Measurements from ENCODE around the gene GOLIM4. TPM values are rescaled to one million over a fixed set of nuclear protein-coding genes. Genes with fewer than 3 reads are reported as not detected.

Gene GOLIM4
- total and polyA plus RNA-seq, 2 experiments from 2014 or later, result 34.4 to 50.5 TPM

DNA sequence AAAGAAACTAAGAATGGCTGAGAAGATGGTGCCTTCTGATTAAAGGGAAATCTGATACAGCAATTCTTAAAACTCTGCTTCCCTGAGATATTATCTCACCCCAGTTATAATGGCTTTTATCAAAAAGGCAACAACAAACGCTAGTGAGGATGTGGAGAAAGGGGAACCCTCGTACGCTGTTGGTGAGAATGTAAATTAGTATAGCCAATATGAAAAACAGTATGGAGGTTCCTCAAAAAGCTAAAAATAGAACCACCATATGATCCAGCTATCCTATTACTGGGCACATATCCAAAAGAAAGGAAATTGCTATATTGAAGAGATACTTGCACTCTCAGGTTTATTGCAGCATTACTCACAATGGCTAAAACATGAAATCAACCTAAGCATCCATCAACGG lies 65.1 kb downstream of the GOLIM4 start:
- ATAC-seq, result no peak
- Histone ChIP-seq H4K20me1 (replicated peaks; ENCODE audit: insufficient read depth) (no peaks in the 10 kb centered on the region; the same call in none of the 2 replicates), H3K27ac (ENCODE audit: low read depth) (no peak overlapping the region), H3K4me3 (no peak overlapping the region), H3F3A (replicated peaks; ENCODE audit: low read depth) (no peaks in the 10 kb centered on the region), H3K4me1 (ENCODE audit: insufficient read depth) (peaks cover 14% of the 10 kb centered on the region), H3K9me2 (ENCODE audit: insufficient read depth) (no peaks in the 10 kb centered on the region), H2AFZ (no peak overlapping the region), H3K27me3 (ENCODE audit: insufficient read depth) (no peaks in the 10 kb centered on the region), H3K36me3 (ENCODE audit: insufficient read depth) (peaks cover 12% of the 10 kb centered on the region; the same call in 1 of the 2 replicates), H3K4me2 (no peak overlapping the region), H3K79me2 (replicated peaks; ENCODE audit: insufficient read depth) (no peaks in the 10 kb centered on the region)
- peaks cover 42% of the 10 kb centered on the region for H3K36me3 Mint-ChIP-seq (ENCODE audit: low read depth)
- H3K27ac Mint-ChIP-seq, result no peak overlapping the region
- peaks cover 7% of the 10 kb centered on the region; the same call in 2 of the 3 replicates for H3K4me1 Mint-ChIP-seq
- H3K27me3 Mint-ChIP-seq (ENCODE audit: insufficient read depth, low read depth, poor library complexity), result no peaks in the 10 kb centered on the region
- H3K9me3 Mint-ChIP-seq, result no peaks in the 10 kb centered on the region
- no peak overlapping the region for H3K4me3 Mint-ChIP-seq
- no peak for TF ChIP-seq CREB1 (CRISPR knock-in tag; IDR thresholded peaks at IDR 0.05; ENCODE audit: low read depth)
- TF ChIP-seq, protein P1, sequence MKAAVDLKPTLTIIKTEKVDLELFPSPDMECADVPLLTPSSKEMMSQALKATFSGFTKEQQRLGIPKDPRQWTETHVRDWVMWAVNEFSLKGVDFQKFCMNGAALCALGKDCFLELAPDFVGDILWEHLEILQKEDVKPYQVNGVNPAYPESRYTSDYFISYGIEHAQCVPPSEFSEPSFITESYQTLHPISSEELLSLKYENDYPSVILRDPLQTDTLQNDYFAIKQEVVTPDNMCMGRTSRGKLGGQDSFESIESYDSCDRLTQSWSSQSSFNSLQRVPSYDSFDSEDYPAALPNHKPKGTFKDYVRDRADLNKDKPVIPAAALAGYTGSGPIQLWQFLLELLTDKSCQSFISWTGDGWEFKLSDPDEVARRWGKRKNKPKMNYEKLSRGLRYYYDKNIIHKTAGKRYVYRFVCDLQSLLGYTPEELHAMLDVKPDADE (IDR thresholded peaks at IDR 0.05), result no peak
- TF ChIP-seq POLR2AphosphoS5 (IDR thresholded peaks at IDR 0.05; ENCODE audit: low read depth), result no peak
- TF ChIP-seq EZH2 (IDR thresholded peaks at IDR 0.05; ENCODE audit: low read depth, unreplicated experiment), result no peak
- TF ChIP-seq NANOG (IDR thresholded peaks at IDR 0.05; ENCODE audit: borderline replicate concordance), result no peak
- no peak for TF ChIP-seq REST (IDR thresholded peaks at IDR 0.05; ENCODE audit: unreplicated experiment)
- TF ChIP-seq, protein P2, sequence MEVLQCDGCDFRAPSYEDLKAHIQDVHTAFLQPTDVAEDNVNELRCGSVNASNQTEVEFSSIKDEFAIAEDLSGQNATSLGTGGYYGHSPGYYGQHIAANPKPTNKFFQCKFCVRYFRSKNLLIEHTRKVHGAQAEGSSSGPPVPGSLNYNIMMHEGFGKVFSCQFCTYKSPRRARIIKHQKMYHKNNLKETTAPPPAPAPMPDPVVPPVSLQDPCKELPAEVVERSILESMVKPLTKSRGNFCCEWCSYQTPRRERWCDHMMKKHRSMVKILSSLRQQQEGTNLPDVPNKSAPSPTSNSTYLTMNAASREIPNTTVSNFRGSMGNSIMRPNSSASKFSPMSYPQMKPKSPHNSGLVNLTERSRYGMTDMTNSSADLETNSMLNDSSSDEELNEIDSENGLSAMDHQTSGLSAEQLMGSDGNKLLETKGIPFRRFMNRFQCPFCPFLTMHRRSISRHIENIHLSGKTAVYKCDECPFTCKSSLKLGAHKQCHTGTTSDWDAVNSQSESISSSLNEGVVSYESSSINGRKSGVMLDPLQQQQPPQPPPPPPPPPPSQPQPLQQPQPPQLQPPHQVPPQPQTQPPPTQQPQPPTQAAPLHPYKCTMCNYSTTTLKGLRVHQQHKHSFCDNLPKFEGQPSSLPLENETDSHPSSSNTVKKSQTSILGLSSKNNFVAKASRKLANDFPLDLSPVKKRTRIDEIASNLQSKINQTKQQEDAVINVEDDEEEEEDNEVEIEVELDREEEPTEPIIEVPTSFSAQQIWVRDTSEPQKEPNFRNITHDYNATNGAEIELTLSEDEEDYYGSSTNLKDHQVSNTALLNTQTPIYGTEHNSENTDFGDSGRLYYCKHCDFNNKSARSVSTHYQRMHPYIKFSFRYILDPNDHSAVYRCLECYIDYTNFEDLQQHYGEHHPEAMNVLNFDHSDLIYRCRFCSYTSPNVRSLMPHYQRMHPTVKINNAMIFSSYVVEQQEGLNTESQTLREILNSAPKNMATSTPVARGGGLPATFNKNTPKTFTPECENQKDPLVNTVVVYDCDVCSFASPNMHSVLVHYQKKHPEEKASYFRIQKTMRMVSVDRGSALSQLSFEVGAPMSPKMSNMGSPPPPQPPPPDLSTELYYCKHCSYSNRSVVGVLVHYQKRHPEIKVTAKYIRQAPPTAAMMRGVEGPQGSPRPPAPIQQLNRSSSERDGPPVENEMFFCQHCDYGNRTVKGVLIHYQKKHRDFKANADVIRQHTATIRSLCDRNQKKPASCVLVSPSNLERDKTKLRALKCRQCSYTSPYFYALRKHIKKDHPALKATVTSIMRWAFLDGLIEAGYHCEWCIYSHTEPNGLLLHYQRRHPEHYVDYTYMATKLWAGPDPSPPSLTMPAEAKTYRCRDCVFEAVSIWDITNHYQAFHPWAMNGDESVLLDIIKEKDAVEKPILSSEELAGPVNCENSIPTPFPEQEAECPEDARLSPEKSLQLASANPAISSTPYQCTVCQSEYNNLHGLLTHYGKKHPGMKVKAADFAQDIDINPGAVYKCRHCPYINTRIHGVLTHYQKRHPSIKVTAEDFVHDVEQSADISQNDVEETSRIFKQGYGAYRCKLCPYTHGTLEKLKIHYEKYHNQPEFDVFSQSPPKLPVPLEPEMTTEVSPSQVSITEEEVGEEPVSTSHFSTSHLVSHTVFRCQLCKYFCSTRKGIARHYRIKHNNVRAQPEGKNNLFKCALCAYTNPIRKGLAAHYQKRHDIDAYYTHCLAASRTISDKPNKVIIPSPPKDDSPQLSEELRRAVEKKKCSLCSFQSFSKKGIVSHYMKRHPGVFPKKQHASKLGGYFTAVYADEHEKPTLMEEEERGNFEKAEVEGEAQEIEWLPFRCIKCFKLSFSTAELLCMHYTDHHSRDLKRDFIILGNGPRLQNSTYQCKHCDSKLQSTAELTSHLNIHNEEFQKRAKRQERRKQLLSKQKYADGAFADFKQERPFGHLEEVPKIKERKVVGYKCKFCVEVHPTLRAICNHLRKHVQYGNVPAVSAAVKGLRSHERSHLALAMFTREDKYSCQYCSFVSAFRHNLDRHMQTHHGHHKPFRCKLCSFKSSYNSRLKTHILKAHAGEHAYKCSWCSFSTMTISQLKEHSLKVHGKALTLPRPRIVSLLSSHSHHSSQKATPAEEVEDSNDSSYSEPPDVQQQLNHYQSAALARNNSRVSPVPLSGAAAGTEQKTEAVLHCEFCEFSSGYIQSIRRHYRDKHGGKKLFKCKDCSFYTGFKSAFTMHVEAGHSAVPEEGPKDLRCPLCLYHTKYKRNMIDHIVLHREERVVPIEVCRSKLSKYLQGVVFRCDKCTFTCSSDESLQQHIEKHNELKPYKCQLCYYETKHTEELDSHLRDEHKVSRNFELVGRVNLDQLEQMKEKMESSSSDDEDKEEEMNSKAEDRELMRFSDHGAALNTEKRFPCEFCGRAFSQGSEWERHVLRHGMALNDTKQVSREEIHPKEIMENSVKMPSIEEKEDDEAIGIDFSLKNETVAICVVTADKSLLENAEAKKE (CRISPR knock-in tag; IDR thresholded peaks at IDR 0.05), result no peak
- TF ChIP-seq ZNF114 (CRISPR knock-in tag; IDR thresholded peaks at IDR 0.05), result no peak
- TF ChIP-seq JUNB (IDR thresholded peaks at IDR 0.05; ENCODE audit: unreplicated experiment), result no peak
- no peak for TF ChIP-seq CTCF (conservative IDR thresholded peaks at IDR 0.05; ENCODE audit: low read depth in 2 of 2)
- TF ChIP-seq STAT1 (IDR thresholded peaks at IDR 0.05; ENCODE audit: unreplicated experiment), result no peak
- TF ChIP-seq ZNF331 (CRISPR knock-in tag; IDR thresholded peaks at IDR 0.05; ENCODE audit: low read depth), result no peak
- TF ChIP-seq EZH2phosphoT487 (IDR thresholded peaks at IDR 0.05; ENCODE audit: unreplicated experiment), result no peak
- DNase-seq (ENCODE audit: low spot score), result no peak
